SK-N-SH treated with all-trans-retinoic acid at 6 μM for 48 hours (cell line): ENCODE results near the gene PSMD7.

ENCODE experiments used
- ESRRG ChIP-seq: fragments of 250-450 bp; sonication (Bioruptor Pico); IDR thresholded peaks from 2 replicates; pipeline ENCODE4 v1.6.1; 2021; ENCODE audit warnings: mild to moderate bottlenecking
- GLIS3 ChIP-seq: fragments of 250-450 bp; sonication (Bioruptor Pico); IDR thresholded peaks from 2 replicates; pipeline ENCODE4 v1.5.0; 2020; ENCODE audit warnings: mild to moderate bottlenecking, moderate library complexity
- ISL1 ChIP-seq: fragments of 250-450 bp; sonication (Bioruptor Pico); IDR thresholded peaks from 2 replicates; pipeline ENCODE4 v2.1.2; 2022; ENCODE audit warnings: mild to moderate bottlenecking, moderate library complexity
- TSHZ2 ChIP-seq: fragments of 250-450 bp; sonication (Bioruptor Pico); IDR thresholded peaks from 2 replicates; pipeline ENCODE4 v1.5.0; 2020; ENCODE audit warnings: mild to moderate bottlenecking, moderate library complexity
- ZC3H10 ChIP-seq: fragments of 250-450 bp; sonication (Bioruptor Pico); IDR thresholded peaks from 2 replicates; pipeline ENCODE4 v1.5.1; 2021; ENCODE audit warnings: mild to moderate bottlenecking, moderate library complexity
- TF ChIP-seq, protein P1 (sequence below): fragments of 250-450 bp; sonication (Bioruptor Pico); IDR thresholded peaks from 2 replicates; pipeline ENCODE4 v1.8.0; 2020; ENCODE audit warnings: mild to moderate bottlenecking, moderate library complexity, borderline replicate concordance

DNA sequence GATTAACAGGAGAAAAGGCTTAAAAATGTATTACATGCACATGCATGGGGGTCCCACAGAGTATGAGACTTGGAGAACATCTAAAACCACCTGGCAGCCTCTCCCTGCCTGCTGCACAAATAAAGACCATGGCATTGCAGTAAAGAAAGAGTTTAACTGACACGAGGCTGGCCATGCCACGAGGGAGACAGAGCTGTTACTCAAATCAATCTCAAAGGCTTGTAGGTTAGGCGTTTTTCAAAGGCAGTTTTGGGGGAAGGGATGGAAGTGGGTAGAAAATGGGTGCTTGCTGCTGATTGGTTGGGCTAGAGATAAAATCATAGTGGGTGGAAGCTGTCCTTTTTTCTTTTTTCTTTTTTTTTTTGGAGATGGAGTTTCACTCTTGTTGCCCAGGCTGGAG is 17.3 kb upstream of the PSMD7 start:
- no peak for TF ChIP-seq ZC3H10 (CRISPR knock-in tag)
- TF ChIP-seq, protein P1, sequence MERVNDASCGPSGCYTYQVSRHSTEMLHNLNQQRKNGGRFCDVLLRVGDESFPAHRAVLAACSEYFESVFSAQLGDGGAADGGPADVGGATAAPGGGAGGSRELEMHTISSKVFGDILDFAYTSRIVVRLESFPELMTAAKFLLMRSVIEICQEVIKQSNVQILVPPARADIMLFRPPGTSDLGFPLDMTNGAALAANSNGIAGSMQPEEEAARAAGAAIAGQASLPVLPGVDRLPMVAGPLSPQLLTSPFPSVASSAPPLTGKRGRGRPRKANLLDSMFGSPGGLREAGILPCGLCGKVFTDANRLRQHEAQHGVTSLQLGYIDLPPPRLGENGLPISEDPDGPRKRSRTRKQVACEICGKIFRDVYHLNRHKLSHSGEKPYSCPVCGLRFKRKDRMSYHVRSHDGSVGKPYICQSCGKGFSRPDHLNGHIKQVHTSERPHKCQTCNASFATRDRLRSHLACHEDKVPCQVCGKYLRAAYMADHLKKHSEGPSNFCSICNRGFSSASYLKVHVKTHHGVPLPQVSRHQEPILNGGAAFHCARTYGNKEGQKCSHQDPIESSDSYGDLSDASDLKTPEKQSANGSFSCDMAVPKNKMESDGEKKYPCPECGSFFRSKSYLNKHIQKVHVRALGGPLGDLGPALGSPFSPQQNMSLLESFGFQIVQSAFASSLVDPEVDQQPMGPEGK (CRISPR knock-in tag) = no peak
- TF ChIP-seq GLIS3 (CRISPR knock-in tag) = no peak
- TF ChIP-seq ISL1 (CRISPR knock-in tag) = no peak
- no peak for TF ChIP-seq TSHZ2 (CRISPR knock-in tag)
- no peak for TF ChIP-seq ESRRG (CRISPR knock-in tag)
